ENCODE data around the gene GPX7. TPM values are rescaled to one million over a fixed set of nuclear protein-coding genes. Genes with fewer than 3 reads are reported as not detected.

The GPX7 gene
- total RNA-seq, 1 experiment from 2014 or later = not detected

DNA sequence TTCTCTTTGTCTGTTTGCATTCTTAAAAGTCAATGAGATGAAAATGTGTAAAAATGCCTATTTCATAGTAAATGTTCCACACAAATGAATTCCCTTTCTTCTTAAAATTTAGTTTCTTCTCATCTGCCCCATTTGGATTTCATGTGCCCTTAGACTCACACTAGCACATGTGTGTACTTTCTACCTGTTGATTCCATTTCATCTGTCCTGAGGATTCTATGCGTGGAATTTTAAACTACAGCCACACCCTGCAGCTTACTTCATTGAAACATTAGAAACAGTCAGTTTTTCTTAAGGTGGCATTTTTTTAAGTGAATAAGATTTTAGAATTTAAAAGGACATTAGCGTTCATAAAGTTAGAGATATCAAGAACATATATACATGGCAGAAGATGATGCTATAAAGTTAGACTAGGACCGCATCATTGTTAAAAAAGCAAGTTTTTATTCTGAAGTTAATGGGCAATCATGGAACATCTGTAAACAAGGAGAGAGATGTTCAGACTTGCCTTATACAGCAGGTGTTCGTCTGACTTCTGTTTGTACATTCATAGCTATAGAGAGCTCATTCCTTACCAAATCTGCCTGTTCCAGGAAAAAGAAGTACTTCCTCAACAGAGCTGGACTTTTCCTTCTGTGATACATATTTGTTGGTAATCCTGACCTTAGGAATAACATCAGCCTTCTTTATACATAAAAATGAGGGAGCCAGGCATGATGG, 45.4 kb upstream of the GPX7 start:
- Histone ChIP-seq H3K27ac (no peak overlapping the region), H3K9me3 (ENCODE audit: insufficient read depth, low read depth) (no peaks in the 10 kb centered on the region), H3K36me3 (ENCODE audit: low read depth) (no peaks in the 10 kb centered on the region), H3K9me2 (ENCODE audit: insufficient read depth) (no peaks in the 10 kb centered on the region), H3K79me2 (ENCODE audit: low read depth) (peaks cover 10% of the 10 kb centered on the region), H3K27me3 (ENCODE audit: insufficient read depth, low read depth) (no peaks in the 10 kb centered on the region), H2AFZ (no peak overlapping the region), H3K4me1 (replicated peaks; ENCODE audit: insufficient read depth) (peaks cover 14% of the 10 kb centered on the region; the same call in 1 of the 2 replicates), H3F3A (ENCODE audit: insufficient read depth, low read depth) (peaks cover 15% of the 10 kb centered on the region), H3K4me3 (no peak overlapping the region), H3K4me2 (no peak overlapping the region), H4K20me1 (ENCODE audit: insufficient read depth) (no peaks in the 10 kb centered on the region)
- no TSS peak for BruUV-seq (replicated peaks)
- ChIA-PET POLR2A (ENCODE audit: unreplicated experiment) (no interaction called here), CTCF (interaction anchor here (0.6 kb wide), 1 partner anchor 130 kb away, joined by 4 read pairs; no protein-coding TSS in a partner anchor)
- DNase-seq = no peak
- intact Hi-C loops (cut with micrococcal nuclease; ENCODE audit: unreplicated experiment) = no loop called here
- TF ChIP-seq CTCF (conservative IDR thresholded peaks at IDR 0.05) (no peak), EZH2 (IDR thresholded peaks at IDR 0.05; ENCODE audit: low read depth) (no peak)

DNA sequence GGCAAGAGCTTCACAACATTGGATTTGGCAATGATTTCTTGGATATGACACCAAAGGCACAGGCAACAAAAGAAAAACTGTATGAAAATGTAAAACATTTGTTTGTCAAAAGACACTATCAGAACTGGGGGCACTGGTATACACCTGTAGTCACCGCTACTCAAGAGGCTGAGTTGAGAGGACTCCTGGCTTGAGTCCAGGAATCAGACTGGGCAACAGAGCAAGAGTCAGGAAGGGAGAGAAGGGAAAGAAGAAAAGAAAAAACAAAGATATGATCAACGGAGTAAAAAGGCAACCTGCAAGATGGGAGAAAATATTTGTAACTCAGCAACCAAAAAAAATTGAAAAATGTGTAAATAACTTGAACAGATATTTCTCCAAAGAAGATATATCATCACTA, 43.2 kb upstream of the GPX7 start:
- peaks cover 12% of the 10 kb centered on the region; the same call in 1 of the 2 replicates for H3K4me1 ChIP-seq (replicated peaks; ENCODE audit: insufficient read depth)

DNA sequence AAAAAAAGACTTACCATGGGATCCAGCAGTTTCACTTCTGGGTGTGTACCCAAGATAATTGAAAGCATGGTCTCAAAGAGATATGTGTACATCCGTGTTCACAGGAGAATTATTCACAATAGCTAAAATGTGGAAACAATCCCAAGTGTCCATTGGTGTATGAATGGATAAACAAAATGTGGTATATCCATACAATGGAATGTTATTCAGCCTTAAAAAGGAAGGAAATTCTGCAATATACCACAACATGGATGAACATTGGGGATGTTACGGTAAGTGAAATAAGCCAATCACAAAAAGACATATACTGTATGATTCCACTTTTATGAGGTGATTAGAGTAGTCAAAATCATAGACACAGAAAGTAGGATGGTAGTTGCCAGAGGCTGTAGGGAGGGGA, 42.3 kb upstream of the GPX7 start:
- Histone ChIP-seq H3K4me3 (no peak overlapping the region), H3K36me3 (ENCODE audit: low read depth) (no peaks in the 10 kb centered on the region), H3K27ac (no peak overlapping the region), H4K20me1 (ENCODE audit: insufficient read depth) (no peaks in the 10 kb centered on the region), H3F3A (ENCODE audit: insufficient read depth, low read depth) (peaks cover under 1% of the 10 kb centered on the region), H3K4me1 (replicated peaks; ENCODE audit: insufficient read depth) (peaks cover 2% of the 10 kb centered on the region; the same call in 1 of the 2 replicates), H3K9me2 (ENCODE audit: insufficient read depth) (no peaks in the 10 kb centered on the region), H3K9me3 (ENCODE audit: insufficient read depth, low read depth) (no peaks in the 10 kb centered on the region), H3K4me2 (no peak overlapping the region), H3K27me3 (ENCODE audit: insufficient read depth, low read depth) (no peaks in the 10 kb centered on the region), H2AFZ (no peak overlapping the region), H3K79me2 (ENCODE audit: low read depth) (no peaks in the 10 kb centered on the region)
- CTCF ChIA-PET = no interaction called here
- BruUV-seq (replicated peaks) = no TSS peak
- intact Hi-C loops (cut with micrococcal nuclease; ENCODE audit: unreplicated experiment) = no loop called here
- POLR2A ChIA-PET (ENCODE audit: unreplicated experiment) = no interaction called here
- no peak for DNase-seq
- TF ChIP-seq EZH2 (IDR thresholded peaks at IDR 0.05; ENCODE audit: low read depth) (no peak), CTCF (conservative IDR thresholded peaks at IDR 0.05) (no peak)

More for the DNA sequence above, 43.2 kb upstream of the GPX7 start:
- no peaks in the 10 kb centered on the region for H4K20me1 ChIP-seq (ENCODE audit: insufficient read depth)
- no peak overlapping the region for H3K4me2 ChIP-seq
- H3K79me2 ChIP-seq (ENCODE audit: low read depth) = no peaks in the 10 kb centered on the region
- no peaks in the 10 kb centered on the region for H3K36me3 ChIP-seq (ENCODE audit: low read depth)
- intact Hi-C loops (cut with micrococcal nuclease; ENCODE audit: unreplicated experiment) = no loop called here
- no peaks in the 10 kb centered on the region for H3K9me2 ChIP-seq (ENCODE audit: insufficient read depth)
- ChIA-PET POLR2A (ENCODE audit: unreplicated experiment) (no interaction called here), CTCF (no interaction called here)
- BruUV-seq (replicated peaks) = no TSS peak
- TF ChIP-seq EZH2 (IDR thresholded peaks at IDR 0.05; ENCODE audit: low read depth) (no peak), CTCF (conservative IDR thresholded peaks at IDR 0.05) (no peak)
- no peaks in the 10 kb centered on the region for H3K9me3 ChIP-seq (ENCODE audit: insufficient read depth, low read depth)
- DNase-seq = no peak
- H3K27ac ChIP-seq = no peak overlapping the region
- H2AFZ ChIP-seq = no peak overlapping the region
- no peak overlapping the region for H3K4me3 ChIP-seq
- H3F3A ChIP-seq (ENCODE audit: insufficient read depth, low read depth) = peaks cover 5% of the 10 kb centered on the region
- no peaks in the 10 kb centered on the region for H3K27me3 ChIP-seq (ENCODE audit: insufficient read depth, low read depth)
